K562 (cell line): Measurements from ENCODE around the gene FHIT.

Experiments
- UBTF ChIP-seq, 2 experiments: IDR thresholded peaks; 2 replicates each; pipeline ENCODE4 v1.6.1; 2012; ENCODE audit warnings: improper control_type of control experiment in 2 of 2, low read depth in 2 of 2, low read length in 2 of 2, borderline replicate concordance in 1 of 2
- TF ChIP-seq, protein P1 (sequence below), 3 experiments: IDR thresholded peaks in 2 of 3; conservative IDR thresholded peaks in 1 of 3; 2 replicates each; pipeline ENCODE4 v1.5.1; 2011 to 2012; ENCODE audit warnings: low read length in 3 of 3, mild to moderate bottlenecking in 3 of 3, control low read depth in 2 of 3, improper control_type of control experiment in 1 of 3, inconsistent platforms in 1 of 3, low read depth in 1 of 3, mixed read lengths in 1 of 3, moderate library complexity in 1 of 3; ENCODE audit not compliant: insufficient read depth in 2 of 3

DNA sequence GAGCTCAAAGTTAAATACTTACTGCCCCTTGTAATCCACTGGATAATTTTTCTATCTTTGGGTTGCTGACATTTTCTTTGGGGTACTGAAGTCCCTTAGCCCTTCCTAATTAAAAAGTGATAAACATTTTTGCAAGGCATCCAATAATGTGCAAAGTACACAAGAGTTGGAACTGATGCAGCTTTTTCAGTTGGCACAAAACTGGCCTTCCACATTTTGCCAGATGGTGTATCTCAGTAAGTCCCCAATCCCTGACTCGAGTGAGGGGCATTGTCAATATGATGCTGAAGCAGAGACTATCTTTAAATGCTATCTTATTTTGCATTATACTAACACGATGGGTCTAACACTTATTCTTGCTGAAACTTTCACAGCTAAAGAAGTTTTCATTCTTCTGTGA is 27.8 kb downstream of the FHIT start:
- no peak for TF ChIP-seq UBTF (IDR thresholded peaks at IDR 0.05; ENCODE audit: borderline replicate concordance in 1 of 2, low read depth in 2 of 2, low read length in 2 of 2)
- TF ChIP-seq, protein P1, sequence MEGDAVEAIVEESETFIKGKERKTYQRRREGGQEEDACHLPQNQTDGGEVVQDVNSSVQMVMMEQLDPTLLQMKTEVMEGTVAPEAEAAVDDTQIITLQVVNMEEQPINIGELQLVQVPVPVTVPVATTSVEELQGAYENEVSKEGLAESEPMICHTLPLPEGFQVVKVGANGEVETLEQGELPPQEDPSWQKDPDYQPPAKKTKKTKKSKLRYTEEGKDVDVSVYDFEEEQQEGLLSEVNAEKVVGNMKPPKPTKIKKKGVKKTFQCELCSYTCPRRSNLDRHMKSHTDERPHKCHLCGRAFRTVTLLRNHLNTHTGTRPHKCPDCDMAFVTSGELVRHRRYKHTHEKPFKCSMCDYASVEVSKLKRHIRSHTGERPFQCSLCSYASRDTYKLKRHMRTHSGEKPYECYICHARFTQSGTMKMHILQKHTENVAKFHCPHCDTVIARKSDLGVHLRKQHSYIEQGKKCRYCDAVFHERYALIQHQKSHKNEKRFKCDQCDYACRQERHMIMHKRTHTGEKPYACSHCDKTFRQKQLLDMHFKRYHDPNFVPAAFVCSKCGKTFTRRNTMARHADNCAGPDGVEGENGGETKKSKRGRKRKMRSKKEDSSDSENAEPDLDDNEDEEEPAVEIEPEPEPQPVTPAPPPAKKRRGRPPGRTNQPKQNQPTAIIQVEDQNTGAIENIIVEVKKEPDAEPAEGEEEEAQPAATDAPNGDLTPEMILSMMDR (IDR thresholded peaks at IDR 0.05 in 2 of 3, conservative IDR thresholded peaks at IDR 0.05 in 1 of 3; ENCODE audit: insufficient read depth in 2 of 3, low read depth in 1 of 3, low read length in 3 of 3) = no peak
